Embryonic facial prominence (tissue), 1 donor: ENCODE data around the gene C16orf90.
A peak's percentile ranks its signal among the peaks of the same experiment; 100 is the strongest.

Source experiments
- DNase-seq: peaks from one replicate; pipeline ENCODE4 v3.0.0-alpha.2; 2016; ENCODE audit errors: extremely low spot score

Gene C16orf90

GRCh38 chr16:3465911-3466584 lies 29.2 kb downstream of the C16orf90 start:
- DNase-seq: no peak

- DNase-seq: no peak
These were observed 30.0 kb downstream of the C16orf90 start for GRCh38 chr16:3465301-3465700.

GRCh38 chr16:3461151-3461550 lies 34.1 kb downstream of the C16orf90 start:
- DNase-seq: no peak

GRCh38 chr16:3460585-3460984 lies 34.7 kb downstream of the C16orf90 start:
- DNase-seq: no peak

GRCh38 chr16:3460121-3460520 lies 35.2 kb downstream of the C16orf90 start:
- DNase-seq: no peak

- DNase-seq: no peak
These were observed 35.7 kb downstream of the C16orf90 start for GRCh38 chr16:3459401-3460090.

GRCh38 chr16:3458852-3459361 lies 36.4 kb downstream of the C16orf90 start:
- no peak for DNase-seq

- no peak for DNase-seq
These were observed 36.9 kb downstream of the C16orf90 start for GRCh38 chr16:3458278-3458851.

- DNase-seq: peak; percentile 74
These were observed 37.6 kb downstream of the C16orf90 start for GRCh38 chr16:3457434-3458252.

GRCh38 chr16:3454631-3455147 lies 40.6 kb downstream of the C16orf90 start:
- no peak for DNase-seq

GRCh38 chr16:3454093-3454492 lies 41.2 kb downstream of the C16orf90 start:
- no peak for DNase-seq

GRCh38 chr16:3444032-3444388 lies 51.3 kb downstream of the C16orf90 start:
- DNase-seq: no peak
